Activated T-cell treated with anti-CD3 and anti-CD28 coated beads, Interleukin-2, amount 50 U/mL, for 1 hour (primary cell): ENCODE data around the gene EFCAB10.
A peak's percentile ranks its signal among the peaks of the same experiment; 100 is the strongest.
"Not testable (repeated sequence)": the region's sequence is repeated elsewhere in the genome, so short reads cannot be mapped to it uniquely, and the experiment has no call there.

ENCODE experiments used
- DNase-seq: peaks from one replicate; pipeline ENCODE4 v3.0.0-alpha.2; 2020

Gene EFCAB10, protein sequence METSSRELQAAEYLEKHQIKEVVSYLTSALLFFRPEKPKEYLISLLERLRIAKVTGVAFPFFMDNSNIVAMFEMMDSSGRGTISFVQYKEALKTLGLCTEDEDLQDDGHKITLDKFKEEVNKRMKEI

DNA sequence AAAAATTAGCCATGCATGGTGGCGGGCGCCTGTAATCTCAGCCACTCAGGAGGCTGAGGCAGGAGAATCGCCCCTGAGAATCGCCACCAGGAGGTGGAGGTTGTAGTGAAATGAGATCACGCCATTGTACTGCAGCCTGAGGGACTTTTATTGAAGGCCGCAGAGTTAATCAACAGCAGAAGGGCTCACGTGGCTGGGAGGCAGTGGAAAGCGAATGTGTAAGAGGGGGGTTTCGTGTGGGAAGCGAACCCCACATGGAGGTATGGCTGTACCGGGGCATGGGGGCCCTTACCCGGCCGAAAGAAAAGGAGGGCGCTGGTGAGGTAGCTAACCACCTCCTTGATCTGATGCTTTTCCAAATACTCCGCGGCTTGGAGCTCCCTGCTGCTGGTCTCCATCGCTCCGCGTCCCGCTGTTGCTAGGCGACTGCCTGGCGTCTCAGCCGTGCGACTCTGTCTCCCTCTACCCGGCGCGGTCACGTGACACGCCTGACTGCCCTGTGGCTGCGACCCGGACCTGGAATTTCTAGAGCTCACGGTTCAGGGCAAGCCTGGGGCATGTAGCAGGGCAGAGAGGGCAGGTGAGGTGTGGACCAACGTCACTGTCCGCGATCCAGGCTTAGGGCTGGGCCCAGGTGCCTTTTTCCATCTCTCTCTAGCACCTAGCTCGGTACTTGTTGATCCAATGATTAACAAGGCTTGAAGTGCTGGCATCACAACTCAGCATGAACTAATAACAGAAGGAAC, at the start of gene EFCAB10:
TSS of gene EFCAB10 (minus strand) at position 428 of the 746 bp plus-strand sequence. CDS start at position 398, 30 bp downstream.
- DNase-seq = peak; percentile 42

DNA sequence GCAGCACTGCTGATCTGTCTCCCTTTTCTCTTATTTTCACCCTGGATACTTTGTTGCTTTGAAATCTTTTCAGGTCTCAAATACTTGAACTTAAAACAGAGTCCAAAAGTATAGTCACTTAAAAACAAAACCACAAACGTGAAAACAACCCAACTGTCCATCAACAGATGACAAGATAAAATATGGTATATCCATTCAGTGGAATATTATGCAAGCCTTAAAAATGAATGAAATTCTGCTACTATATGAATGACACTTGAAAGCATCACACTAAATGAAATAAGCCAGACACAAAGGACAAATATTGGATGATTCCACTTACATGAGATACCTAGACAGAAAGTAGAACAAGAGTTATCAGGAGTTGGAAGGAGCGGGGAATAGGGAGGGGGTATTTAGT, 44.7 kb upstream of the EFCAB10 start:
- no peak for DNase-seq

DNA sequence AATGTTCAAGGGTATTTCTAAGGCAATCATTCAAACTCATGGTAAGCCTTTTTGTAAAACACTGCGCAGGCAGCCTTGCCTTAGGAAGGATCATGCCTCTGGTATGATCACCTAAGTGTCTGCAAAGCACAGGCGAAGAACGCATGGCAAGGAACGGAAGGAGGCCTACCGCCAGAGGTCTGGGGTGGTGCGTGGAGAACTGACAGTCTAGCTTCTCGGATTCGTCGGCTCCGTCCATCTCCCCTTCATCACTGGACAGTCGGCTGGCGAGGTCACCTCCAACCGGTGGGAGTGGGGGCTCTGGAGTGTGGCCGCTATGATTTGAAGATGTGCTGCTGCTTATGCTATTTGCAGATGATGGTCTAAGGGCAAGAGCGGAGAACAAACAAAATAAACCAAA, 42.6 kb upstream of the EFCAB10 start:
- DNase-seq = no peak

DNA sequence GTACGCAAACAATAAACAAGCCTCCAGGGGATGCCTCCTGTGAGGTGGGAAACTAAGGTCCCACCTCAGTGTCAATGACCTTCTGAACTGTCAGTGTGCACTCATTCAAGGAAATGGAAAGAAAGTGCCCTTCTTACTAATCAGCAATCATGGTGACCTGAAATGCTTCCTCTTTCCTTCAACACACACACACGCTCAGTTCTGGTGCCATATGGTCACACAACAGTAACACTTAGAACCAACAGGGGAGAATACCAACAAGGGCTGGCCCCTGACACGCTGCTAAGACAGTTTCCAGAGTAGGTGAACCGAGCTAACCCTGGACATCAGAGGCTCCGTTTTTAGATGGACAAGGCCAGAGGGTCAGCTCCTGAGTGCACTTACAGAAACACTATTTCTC, 42.1 kb upstream of the EFCAB10 start:
- DNase-seq = no peak

DNA sequence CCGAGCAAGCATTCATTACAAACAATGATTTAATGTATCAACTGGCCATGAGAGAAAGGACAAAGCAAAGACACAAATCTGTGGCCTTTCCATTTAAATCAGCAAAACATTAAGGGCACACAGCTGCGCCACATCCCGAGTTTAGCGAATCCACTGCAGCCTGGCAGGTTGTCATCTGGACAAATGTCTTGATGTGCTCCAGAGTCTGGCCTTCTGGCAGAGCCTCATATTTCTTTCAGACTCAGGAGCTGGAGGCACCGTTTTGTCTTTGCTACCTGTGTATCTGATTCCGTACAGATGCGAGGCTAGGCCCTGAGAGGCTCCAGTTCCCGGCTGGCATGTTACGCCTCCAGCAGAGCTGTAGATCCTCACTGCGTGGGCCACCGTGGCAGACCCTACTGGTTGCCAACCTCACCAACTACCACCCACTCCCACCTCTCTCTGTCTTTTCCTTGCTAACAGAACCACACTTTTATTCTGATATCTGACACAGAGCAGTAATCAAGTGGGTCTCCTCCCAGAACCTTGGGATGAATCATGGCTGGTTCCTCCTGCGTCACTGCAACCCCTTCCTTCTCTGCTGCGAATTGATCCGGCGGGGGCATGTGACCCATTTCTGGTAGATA, 40.9 kb upstream of the EFCAB10 start:
- no peak for DNase-seq

DNA sequence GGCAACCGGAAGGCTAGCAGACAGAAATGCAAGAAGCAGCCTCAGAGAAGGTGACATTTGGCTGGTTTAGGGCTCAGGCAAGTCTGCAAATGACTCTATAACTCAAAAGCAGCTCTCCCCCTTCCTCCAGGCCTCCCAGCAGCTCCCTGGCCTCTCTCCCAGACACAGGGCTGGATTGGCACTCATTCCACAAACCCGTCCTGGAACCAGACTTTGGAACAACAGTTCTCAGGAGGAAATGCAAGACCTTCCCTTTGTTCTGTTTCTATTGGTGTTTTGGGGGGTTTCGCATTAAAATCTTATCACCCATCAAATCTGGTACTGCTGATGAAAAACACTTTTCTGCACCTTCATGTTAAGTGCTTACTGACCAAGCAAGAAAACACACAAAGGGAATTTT, 40.3 kb upstream of the EFCAB10 start:
- no peak for DNase-seq

DNA sequence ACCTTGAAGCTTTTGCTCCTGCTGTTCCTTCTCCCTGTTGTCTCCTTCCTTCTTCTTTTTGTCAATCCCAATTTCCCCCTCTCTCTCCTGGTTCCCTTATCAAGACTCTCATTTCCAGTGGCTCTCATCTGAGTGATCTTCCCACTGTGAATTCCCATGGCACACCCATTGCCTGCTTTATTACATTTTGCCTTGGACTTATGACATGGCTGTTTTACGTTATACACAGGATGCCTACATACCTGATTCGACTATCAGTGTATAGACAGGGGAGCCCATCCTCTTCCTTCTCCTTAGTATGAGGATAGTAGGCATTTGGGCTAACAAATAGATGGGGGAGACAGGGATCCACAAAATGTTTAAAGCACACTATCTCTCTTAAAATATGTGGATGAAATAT, 39.9 kb upstream of the EFCAB10 start:
- DNase-seq = no peak

DNA sequence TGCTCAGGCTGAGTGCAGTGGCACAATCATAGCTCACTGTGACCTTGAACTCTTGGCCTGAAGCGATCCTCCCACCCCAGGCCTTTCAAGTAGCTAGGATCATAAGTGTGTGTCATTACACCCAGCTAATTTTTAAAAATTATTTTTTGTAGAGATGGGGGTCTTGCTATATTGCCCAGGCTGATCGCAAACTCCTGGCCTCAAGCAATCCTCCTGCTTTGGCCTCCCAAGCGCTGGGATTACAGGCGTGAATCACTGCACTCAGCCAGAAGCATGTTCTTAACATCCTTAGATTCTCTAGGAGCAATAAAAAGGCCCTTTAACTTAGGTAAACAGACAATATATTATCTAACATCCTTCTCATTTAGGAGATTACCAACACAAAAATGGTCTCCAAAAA, 38.3 kb upstream of the EFCAB10 start:
- DNase-seq = no peak

DNA sequence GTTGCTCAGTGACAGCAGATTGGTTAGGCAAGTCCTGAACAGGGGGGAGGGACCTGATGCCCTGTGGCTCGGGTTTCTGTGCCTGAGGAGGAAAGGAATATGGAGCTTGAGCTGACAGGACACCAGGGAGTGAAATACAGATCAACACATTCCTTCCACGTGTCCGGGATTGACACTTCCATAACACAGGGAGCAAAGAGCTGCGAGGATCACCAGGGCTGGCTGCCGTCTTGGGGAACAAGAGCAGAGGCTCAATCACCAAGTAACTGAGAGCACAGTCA, 36.7 kb upstream of the EFCAB10 start:
- no peak for DNase-seq

DNA sequence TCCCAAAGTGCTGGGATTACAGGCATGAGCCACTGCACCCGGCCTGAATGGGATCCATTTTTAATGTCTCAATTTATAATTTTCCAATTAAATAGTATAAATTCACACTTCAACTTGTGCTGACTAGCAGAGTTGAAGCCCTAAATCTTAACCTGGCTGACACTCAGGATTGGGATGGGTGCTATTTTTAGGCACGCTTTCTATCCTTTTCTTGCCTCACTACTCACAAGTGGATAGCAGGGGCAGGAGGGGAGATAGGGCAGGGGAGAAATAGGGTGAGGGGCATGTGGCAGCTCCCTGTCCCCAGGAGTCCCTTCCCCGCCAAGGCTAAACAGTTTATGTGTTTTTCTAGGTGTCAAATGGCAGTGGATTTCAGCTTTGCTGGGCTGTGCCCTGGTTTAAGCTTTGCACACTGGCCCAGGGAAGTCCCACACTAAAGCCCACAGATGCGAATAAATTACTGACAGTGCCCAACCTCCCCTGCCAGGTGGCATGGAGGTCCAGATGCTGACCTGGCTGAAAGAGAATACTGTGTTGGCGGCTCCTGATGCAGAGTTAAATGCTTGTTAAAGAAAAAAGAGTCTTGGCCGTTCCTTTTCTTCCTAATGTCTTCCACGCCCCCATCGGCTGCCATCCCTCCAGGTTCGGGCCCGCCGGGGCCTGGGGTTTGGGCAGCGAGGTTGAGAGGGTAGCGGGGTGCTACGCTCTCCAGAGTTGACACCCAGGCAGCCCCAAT, 36.2 kb upstream of the EFCAB10 start:
- DNase-seq = no peak

DNA sequence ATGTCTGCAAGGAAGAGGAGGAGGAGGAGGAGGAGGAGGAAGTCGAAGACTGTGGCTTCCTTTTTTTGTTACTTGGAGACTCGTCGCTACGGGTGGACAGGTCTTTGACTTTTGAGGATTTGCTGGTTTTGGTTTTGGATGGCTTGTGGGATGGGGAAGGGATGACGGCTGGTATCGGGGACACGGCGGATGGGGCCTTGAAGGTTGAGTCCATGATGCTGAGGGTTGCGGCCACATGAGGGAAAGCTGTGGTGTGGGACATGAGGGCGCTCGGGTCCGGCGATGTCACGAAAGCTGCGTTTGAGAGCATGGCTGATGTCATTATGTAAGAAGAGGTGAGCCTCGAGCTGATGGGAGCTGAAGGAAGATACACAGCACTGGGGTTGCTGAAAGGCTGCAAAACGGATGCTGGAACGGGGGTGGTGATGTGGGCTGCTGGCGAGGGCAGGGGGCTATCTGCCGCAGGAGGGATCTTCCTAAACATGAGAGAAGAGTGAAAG, 33.1 kb upstream of the EFCAB10 start:
- no peak for DNase-seq

DNA sequence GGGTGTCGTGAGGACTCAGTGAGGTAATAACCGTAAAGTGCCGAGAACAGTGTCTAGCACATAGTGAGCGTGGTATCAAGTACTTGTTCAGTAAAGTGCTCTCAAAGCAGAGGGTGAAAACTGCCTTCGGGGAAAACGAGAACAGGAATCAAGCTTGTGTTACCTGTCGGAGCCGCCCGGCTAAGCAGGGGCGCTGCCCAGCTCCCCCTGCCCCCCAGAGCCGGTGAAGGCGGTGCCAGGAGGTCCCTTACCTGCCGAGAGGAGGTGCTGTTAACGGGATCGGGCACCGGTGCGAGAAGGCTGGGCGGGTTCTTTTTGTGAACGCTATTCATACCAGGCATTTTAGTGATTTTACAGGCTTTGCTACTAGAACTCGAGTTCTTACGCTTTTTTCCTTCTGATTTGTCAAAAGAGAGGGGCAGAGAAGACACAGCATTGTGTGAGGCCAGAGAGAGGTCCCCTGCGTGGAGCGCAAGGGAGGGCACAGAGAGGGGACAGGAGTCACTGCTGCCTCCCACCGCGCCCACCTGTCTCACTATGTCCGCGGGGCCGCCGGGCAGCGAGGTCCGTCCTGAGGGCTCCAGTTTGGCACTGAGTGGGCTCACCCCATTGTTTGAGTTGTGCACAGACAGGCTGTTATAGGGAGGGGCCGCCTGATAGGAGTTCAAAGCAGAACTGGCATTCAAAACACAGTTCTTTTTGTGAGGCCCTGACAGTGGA, 32.5 kb upstream of the EFCAB10 start:
- DNase-seq = no peak

DNA sequence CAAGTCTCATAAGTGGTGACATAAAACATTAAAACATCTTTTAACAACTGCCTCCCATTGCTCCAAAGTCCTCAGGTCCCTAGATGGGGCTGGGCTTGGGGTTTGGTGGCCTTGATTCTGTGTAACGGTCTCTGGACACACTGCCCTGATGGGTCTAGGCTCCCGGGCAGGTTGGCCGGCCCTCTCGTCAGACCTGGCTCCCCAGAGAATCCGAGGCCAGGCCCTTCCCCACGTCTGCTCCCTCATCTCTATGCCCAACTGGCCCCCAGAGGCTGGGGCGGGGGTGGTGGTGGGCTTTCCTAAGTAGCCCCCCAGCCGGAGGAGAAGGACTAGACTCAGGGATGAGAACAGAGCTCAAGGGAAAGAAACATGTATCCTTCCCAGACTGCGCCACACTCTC, 31.5 kb upstream of the EFCAB10 start:
- no peak for DNase-seq

DNA sequence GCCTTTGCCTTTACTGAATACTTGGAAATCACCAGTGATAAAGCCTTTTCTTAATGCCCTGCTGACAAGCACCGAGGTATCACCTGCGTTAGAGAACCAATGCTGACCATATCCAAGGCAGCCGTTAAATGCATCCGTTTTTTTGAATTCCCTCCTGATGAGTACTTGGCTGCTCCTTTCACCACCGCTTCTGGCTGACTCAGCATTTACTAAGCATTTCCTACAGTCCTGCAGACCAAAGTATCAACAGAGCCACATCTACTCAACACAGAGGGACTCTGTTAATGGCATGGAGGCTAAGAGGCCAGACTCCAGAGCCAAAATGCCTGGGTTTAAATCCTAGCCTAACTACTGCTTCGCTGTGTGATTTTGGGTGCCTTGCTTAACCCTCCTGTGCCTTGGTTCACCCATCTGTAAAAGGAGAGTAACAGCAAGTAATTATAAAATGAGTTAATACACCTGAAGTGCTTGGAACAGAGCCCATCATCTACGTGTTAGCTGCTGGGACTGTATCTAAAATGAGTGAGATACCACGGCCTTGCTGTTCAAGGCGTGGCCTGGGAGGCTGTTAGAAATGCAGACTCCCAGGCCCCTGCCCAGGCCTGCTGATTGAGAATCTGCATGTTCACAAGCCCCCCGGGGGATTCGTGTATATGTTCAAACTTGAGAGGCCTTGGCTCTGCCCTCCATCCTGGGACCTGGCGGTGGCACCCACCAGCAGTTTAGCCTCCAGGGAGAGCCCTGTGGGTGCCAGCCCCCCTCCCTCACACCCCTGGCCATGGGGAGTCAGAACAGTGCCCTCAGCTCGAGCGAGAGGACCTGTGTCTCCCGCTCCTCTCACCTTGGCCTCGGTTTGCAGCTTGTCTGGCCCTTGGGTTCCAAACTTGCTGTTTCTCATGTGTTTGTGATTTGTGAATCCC, 30.8 kb upstream of the EFCAB10 start:
- no peak for DNase-seq

DNA sequence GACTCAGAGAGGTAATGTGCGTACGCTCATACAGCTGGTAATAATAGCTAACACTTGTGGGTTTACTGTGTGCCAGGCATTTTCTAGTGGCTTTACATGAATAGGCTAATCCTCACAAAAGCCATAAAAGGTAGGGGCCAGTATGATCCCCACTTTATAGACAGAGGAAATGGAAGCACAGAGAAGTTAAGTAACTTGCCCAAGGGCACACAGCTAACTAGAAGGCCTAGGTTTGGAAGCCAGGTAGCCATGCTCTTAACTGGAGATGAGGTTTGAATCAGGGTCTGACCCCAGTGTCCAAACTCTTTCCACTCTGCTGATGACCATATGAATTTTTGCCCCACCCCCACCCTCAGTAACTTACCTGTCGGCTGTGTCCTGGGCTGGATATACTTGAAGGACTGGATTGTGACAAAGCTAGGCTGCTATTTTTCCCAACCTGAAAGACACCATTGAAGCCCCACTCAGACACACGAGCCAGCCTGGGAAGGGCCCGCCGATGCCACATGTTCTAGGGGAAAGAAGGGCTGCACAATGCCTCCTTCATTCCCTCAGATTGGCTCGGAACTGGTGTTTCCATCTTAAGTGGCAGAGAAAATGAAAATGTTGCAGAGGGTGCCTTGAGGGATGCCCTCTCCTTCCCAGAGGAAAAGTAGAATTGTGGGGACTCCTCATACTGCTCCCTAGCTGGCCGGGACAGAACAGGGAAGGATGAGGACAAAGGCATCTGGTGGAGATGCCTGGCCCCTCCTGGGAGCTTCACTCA, 29.1 kb upstream of the EFCAB10 start:
- no peak for DNase-seq

DNA sequence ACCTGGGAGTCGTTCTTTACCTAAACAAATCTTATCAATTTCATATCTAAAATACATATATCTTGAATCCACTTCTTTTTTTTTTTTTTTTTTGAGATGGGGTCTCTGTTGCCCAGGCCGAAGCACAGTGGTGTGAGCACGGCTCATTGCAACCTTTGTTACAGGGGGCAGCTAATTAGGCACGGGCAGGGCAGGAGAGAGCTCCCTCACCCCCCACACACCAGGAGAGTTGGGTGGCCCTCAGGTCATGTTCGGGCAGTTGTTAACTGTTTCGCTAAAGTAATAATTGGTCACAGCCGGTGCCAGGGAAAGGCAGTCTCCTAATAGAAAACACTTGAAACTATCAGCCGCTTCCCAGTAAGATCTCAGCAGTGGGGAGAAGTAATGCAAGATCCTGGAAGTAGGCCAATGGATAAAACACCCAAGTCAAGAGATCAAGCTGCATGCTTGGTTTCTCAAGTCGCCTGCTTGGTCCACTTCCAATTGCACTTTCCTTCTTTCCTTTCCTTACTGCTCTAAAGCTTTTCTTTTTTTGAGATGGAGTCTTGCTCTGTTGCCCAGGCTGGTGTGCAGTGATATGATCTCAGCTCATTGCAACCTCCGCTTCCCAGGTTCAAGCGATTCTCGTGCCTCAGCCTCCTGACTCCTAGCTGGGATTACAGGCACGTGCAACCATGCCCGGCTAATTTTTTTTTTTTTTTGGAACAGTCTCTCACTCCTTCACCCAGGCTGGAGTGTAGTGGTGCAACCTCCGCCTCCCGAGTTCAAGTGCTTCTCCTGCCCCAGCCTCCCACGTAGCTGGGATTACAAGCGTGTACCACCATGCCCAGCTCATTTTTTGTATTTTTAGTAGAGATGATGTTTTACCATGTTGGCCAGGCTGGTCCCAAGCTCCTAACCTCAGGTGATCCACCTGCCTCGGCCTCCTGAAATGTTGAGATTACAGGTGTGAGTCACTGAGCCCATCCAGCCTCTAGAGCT, 21.3 kb upstream of the EFCAB10 start:
- no peak for DNase-seq

DNA sequence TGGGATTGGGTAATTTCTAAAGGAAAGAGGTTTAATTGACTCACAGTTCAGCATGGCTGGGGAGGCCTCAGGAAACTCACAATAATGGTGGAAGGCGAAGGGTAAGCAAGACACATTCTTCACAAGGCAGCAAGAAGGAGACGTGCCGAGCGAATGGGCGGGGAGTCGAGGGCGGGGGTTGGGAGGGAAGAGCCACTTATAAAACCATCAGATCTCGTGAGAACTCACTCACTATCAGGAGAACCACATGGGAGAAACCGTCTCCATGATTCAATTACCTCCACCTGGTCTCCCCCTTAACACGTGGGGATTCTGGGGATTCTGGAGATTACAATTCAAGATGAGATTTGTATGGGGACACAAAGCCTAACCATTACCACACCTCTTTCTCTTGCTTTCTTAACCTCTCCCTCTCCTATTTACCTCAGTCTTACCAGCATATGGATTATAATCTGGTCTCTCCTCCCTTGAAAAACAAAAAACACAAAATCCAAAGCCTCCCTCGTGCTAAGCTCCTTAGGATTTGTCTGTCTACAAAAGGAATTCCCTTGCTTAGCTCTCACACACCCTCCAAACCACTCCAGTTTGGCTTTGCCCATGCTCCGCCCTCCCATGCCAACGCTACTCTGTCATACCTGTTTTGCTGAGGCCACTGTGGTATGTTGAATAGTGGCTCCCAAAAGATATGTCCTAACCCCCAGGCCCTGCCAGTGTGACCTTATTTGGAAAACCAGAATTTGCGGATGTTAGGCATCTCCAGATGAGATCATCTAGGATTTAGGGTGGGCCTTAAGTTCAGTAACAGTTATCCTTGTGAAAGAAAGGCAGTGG, 19.6 kb upstream of the EFCAB10 start:
- DNase-seq = no peak

DNA sequence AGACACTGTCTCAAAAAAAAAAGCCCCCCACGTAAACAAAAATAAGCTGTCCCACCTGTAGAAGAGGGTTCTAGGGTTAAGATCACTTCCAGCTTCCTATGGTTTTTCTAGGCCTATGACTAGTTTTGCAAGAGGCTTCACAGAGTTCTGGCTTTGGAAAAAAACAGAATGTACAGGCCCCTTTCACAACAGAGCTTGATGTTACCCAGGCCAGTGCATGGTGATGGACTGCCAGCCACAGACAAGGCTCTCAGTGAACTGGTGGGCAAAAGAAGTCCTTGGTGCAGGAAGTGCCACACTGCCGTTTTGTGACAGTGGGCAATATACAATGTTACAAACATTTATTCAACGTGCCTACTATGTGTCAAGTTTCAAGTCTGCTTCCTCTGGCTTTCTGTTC, 18.3 kb upstream of the EFCAB10 start:
- no peak for DNase-seq

DNA sequence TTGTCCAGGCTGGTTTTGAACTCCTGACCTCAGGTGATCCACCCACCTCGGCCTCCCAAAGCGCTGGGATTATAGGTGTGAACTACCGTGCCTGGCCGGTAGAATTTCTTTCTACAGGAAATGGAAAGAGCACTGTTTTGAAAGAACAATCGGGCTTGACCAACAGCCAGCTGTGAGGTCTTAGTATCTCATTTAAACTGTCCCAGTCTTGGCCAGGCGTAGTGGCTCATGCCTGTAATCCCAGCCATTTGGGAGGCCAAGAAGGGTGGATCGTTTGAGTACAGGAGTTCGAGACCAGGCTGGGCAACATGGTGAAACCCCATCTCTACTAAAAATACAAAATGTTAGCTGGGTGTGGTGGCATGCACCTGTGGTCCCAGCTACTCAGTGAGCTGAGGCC, 17.8 kb upstream of the EFCAB10 start:
- not testable (repeated sequence) for DNase-seq
